Motor neuron (in vitro differentiated cells): ENCODE data around the gene RNLS. TPM values are rescaled to one million over a fixed set of nuclear protein-coding genes. Genes with fewer than 3 reads are reported as not detected.
"Not testable (repeated sequence)": the region's sequence is repeated elsewhere in the genome, so short reads cannot be mapped to it uniquely, and the experiment has no call there.

Source experiments
- ATAC-seq, 8 experiments: fragments of 200-7000 bp; cut with Tn5 transposase; replicated peaks in 6 of 8; 2 replicates each; pipeline ENCODE4 v1.8.0; 2021; ENCODE audit warnings: mild to moderate bottlenecking in 8 of 8, moderate library complexity in 8 of 8
- H3K27ac ChIP-seq, 2 donors: fragments of 250-450 bp; sonication (Bioruptor Pico); 2 replicates each; pipeline ENCODE4 v1.9.0; 2021; ENCODE audit warnings: antibody characterized with exemption in 2 of 2, mild to moderate bottlenecking in 2 of 2, moderate library complexity in 1 of 2
- H3K4me1 ChIP-seq, 2 donors: fragments of 250-450 bp; sonication (Bioruptor Pico); replicated peaks in 1 of 2; 2 replicates each; pipeline ENCODE4 v1.6.1; 2021; ENCODE audit warnings: antibody characterized with exemption in 2 of 2, mild to moderate bottlenecking in 2 of 2, moderate library complexity in 1 of 2
- H3K4me3 ChIP-seq, 5 donors: fragments of 250-450 bp; sonication (Bioruptor Pico); 2 replicates each; pipeline ENCODE4 v1.9.0; 2021; ENCODE audit warnings: antibody characterized with exemption in 5 of 5, mild to moderate bottlenecking in 5 of 5, moderate library complexity in 4 of 5
- WGBS, 10 experiments: fragments of 450-650 bp; shearing (Covaris generic); methylation state at CpG; one replicate each; pipeline ENCODE4 v1.0.0; 2022; 5-methylcytosine and 5-hydroxymethylcytosine counted together
- in situ Hi-C, 9 experiments: fragments of 400-800 bp; cut with MboI; loops; one replicate each; pipeline ENCODE4 v1.15.0; 2021; ENCODE audit warnings: low sequenced_read_pairs in 9 of 9, low pct_unique_long_range_greater_than_20kb in 2 of 9; ENCODE audit not compliant: unreplicated experiment in 9 of 9
- total RNA-seq, 8 experiments: library from RNA; unstranded; fragments of 300-600 nt; gene quantifications; 2 replicates each; pipeline versions ENCODE4 v1.2.3 to v1.2.4, GENCODE V29; 2022

The RNLS gene
- total RNA-seq, 8 experiments from 2014 or later: 0.95 to 13.2 (median 2.3) TPM; not detected in 1

GRCh38 chr10:88297103-88297502 lies 286.0 kb downstream of the RNLS start:
- in situ Hi-C loops: no loop called here
- no peak for ATAC-seq
- 90 to 100% (median 95%) methylated on average over 1 to 3 of the region's 3 CpGs; no CpG with 5 or more reads in 1 of the 10 experiments for WGBS, 10 experiments
- no peak overlapping the region for H3K4me3 ChIP-seq
- peaks cover 0 to 15% of the 10 kb centered on the region in 2 donors for H3K4me1 ChIP-seq
- no peak overlapping the region for H3K27ac ChIP-seq

- ATAC-seq: peak in 4 of 8 experiments; percentile 20 to 43 (median 28)
- whole genome bisulfite sequencing, 10 experiments: 81 to 100% (median 90%) methylated on average over 1 to 3 of the region's 3 CpGs; no CpG with 5 or more reads in 1 of the 10 experiments
- H3K27ac ChIP-seq: no peak overlapping the region
- peaks cover 3 to 22% of the 10 kb centered on the region in 2 donors for H3K4me1 ChIP-seq
- in situ Hi-C loops: no loop called here
- no peak overlapping the region for H3K4me3 ChIP-seq
These were observed 289.4 kb downstream of the RNLS start for GRCh38 chr10:88293651-88294230.

DNA sequence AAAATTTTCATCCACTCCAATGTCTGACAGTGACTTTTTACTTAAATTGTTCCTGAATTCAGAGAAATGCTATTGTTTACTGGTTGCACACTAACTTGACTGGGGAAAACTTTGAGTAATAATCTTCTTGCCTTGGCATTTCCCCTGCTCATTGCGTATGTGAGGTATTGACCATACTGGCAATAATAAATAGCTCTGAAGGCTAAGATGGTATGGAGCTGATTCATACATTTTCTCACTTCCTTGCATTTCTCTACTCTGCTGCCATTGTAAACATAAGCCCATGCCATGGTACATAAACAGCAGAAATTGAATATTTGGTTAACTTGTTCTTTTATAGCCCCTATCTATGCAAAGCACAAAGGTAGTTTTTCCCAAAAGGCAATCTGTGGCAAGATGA lies 290.0 kb downstream of the RNLS start:
- in situ Hi-C loops: no loop called here
- H3K4me3 ChIP-seq: no peak overlapping the region

DNA sequence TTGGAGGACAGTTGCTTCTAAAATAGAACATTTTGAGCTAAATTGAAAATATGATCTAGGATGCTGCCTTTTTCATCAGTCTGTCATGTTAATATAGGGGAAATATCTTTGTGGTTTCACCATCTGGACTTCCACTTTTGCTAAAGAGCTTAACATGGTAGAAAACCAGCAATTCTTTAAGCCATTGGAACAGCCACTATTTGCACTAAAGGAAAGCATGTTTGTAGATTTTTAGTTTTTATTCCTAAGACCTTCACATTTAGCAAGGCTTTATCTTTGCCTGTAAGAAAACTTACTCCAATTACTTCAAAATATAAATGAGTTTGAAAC lies 291.0 kb downstream of the RNLS start:
- H3K27ac ChIP-seq: no peak overlapping the region
- in situ Hi-C loops: no loop called here
- ATAC-seq: no peak
- H3K4me3 ChIP-seq: no peak overlapping the region
- H3K4me1 ChIP-seq: peaks cover 3 to 22% of the 10 kb centered on the region in 2 donors

More for the DNA sequence above, 290.0 kb downstream of the RNLS start:
- ATAC-seq: no peak
- H3K27ac ChIP-seq: no peak overlapping the region
- peaks cover 3 to 22% of the 10 kb centered on the region in 2 donors for H3K4me1 ChIP-seq
- WGBS, 10 experiments: 60 to 100% (median 100%) methylated on average over 1 of the region's 1 CpG; no CpG with 5 or more reads in 5 of the 10 experiments

DNA sequence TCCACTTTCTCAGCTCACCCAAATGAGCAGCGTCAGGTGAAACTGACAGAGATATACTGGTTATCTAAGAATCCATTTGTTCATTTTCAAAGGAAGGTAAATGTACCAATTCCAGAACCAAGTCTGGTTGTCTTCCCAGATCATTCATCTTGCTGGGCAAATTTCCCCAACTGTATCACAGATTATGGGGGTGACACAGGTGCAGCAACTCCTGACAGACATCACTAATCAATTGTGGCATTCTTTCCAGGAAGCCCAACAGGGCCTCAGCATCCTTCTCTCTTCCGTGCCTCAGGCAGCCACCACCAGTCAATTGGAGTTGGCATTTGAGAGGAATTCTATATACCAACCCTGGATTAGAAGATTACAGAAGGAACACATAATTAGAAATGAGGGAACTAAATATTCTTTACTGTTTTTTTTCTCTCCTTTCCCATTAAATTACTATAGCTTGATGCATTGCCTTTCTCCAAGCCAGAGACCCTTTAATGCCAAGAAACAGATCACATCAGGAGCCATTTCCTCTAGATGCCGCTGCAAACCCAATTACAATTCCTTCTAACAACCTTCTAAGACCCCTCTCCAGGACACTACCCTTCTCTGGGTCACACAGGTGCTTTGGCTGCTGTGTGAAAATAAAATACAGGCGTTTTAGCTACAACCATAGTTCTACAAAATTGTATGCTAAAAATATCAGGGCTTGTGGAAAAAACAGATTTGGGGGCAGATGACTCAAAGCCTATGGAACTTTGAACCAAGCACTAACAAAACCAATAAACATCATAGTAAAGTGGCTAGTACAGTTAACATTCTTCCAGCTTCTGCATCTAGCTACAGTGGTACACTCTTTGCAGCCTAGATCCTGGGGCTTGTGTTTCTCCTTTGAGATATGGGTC lies 291.6 kb downstream of the RNLS start:
- Histone ChIP-seq H3K4me3 (no peak overlapping the region), H3K4me1 (peaks cover 3 to 22% of the 10 kb centered on the region in 2 donors), H3K27ac (no peak overlapping the region)
- in situ Hi-C loops: no loop called here
- ATAC-seq: no peak
- 53 to 100% (median 83%) methylated on average over 1 to 3 of the region's 4 CpGs; no CpG with 5 or more reads in 1 of the 10 experiments for WGBS, 10 experiments

GRCh38 chr10:88289342-88289741 lies 293.8 kb downstream of the RNLS start:
- no peak overlapping the region for H3K4me3 ChIP-seq
- in situ Hi-C loops: no loop called here
- H3K4me1 ChIP-seq: peaks cover 3 to 10% of the 10 kb centered on the region in 2 donors
- peak in 7 of 8 experiments; percentile 15 to 97 (median 90) for ATAC-seq
- H3K27ac ChIP-seq: no peak overlapping the region

- ATAC-seq: peak in 4 of 8 experiments; percentile 33 to 94 (median 72)
- no peak overlapping the region for H3K4me3 ChIP-seq
These were observed 294.6 kb downstream of the RNLS start for GRCh38 chr10:88288320-88289059.

DNA sequence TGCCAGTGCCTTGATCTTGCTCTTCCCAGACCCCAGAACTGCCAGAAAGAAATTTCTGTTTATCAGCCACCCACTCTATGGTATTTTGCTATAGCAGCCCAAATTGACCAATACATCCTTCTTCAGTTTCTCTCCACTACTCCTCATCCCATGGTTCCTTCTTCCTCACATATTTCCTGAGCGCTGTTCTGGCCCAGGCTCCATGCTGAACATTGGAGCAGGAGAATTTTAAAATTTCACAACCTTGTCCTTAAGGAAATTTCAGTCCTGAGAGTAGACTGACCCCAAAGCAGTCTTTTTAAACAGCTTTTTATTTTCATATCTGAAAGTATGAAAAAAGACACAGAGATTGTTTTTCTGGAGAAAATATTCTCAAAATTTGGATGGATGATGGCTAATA lies 297.1 kb downstream of the RNLS start:
- WGBS, 10 experiments: 60 to 100% (median 100%) methylated on average over 1 of the region's 1 CpG; no CpG with 5 or more reads in 3 of the 10 experiments
- in situ Hi-C loops: no loop called here
- no peak for ATAC-seq
- Histone ChIP-seq H3K4me3 (no peak overlapping the region), H3K27ac (no peak overlapping the region), H3K4me1 (peaks cover 17 to 29% of the 10 kb centered on the region in 2 donors)

More at GRCh38 chr10:88288320-88289059, 294.6 kb downstream of the RNLS start:
- WGBS, 10 experiments: 0 to 100% (median 71%) methylated on average over 1 to 3 of the region's 3 CpGs; no CpG with 5 or more reads in 1 of the 10 experiments
- Histone ChIP-seq H3K4me1 (peaks cover 3 to 7% of the 10 kb centered on the region in 2 donors), H3K27ac (no peak overlapping the region)
- in situ Hi-C loops: no loop called here

DNA sequence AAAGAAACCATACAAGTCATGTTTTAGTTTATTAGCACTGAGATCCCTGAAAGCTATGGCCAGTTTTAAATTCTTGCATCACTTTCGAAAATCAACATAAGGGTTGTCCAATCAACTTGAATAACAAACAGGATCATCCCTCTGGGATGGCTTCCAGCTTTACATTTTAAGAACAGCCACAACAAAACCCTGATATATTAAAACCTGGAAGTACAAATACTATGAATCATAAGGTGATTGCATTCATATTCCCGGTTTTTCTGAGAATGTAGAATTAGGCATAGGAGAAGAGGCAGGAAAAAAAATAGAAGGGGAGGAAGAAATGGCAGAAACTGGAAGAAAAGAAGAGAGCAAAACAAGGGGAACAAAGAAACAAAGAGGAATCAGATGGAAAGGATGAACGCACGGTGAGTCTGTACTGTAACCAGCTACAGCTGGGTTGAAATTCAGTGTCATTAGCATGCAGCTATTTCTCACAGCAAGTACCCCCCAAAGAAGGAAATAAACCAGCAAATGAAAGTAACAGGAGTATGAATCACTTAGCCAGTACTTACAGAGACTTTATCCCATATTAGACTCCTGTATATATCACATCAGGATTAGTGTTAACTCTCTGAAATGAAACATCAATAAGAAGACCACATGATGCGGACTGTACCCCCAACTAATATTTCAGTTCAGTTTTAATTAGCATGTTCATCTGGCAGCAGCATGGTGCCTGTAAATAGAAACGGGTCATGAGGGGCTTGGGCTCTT lies 301.3 kb downstream of the RNLS start:
- H3K27ac ChIP-seq: no peak overlapping the region
- H3K4me3 ChIP-seq: no peak overlapping the region
- in situ Hi-C loops: no loop called here
- peaks cover 14 to 23% of the 10 kb centered on the region in 2 donors for H3K4me1 ChIP-seq
- ATAC-seq: peak; percentile 54 to 92 (median 74)
- WGBS, 10 experiments: 2 to 85% (median 66%) methylated on average over 2 to 6 of the region's 6 CpGs

DNA sequence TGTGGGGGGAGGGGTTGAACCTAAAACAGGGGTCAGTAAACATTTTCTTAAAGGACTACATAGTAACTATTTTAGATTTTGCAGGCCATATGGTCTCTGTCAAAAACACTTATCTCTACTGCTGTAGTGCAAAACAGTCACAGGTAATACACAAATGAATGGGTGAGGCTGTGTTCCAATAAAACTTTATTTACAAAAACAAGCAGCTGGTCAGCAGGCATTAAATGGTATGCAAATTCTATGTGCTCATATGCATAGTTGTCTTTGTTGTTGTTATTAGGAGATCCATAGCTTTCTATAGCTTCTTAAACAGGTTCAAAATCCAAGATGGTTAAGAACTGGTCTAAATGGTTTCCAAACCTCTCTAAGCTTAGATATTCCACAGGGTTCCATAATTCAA lies 302.6 kb downstream of the RNLS start:
- Histone ChIP-seq H3K27ac (no peak overlapping the region), H3K4me1 (peaks cover 14 to 23% of the 10 kb centered on the region in 2 donors), H3K4me3 (no peak overlapping the region)
- in situ Hi-C loops: no loop called here
- ATAC-seq: no peak

GRCh38 chr10:88278912-88279311 lies 304.2 kb downstream of the RNLS start:
- ATAC-seq: no peak
- WGBS, 10 experiments: 20 to 100% (median 83%) methylated on average over 1 to 2 of the region's 2 CpGs; no CpG with 5 or more reads in 2 of the 10 experiments

GRCh38 chr10:88276945-88277344 lies 306.2 kb downstream of the RNLS start:
- in situ Hi-C loops, H3K4me3 ChIP-seq, ATAC-seq, H3K27ac ChIP-seq: not testable (repeated sequence)
- WGBS, 10 experiments: 76 to 100% (median 100%) methylated on average over 1 to 4 of the region's 4 CpGs
- H3K4me1 ChIP-seq: peaks cover 5 to 10% of the 10 kb centered on the region in 2 donors

More at GRCh38 chr10:88278912-88279311, 304.2 kb downstream of the RNLS start:
- peaks cover 14 to 23% of the 10 kb centered on the region in 2 donors for H3K4me1 ChIP-seq
- in situ Hi-C loops: no loop called here
- no peak overlapping the region for H3K27ac ChIP-seq
- no peak overlapping the region for H3K4me3 ChIP-seq
